COLO829 (cell line): Measurements from ENCODE around the gene PCDHB2.
A peak's percentile ranks its signal among the peaks of the same experiment; 100 is the strongest.
"Not testable (repeated sequence)": the region's sequence is repeated elsewhere in the genome, so short reads cannot be mapped to it uniquely, and the experiment has no call there.

Source experiments
- DNase-seq: peaks from one replicate; pipeline ENCODE4 v3.0.0; 2012; ENCODE audit warnings: low spot score

The PCDHB2 gene

DNA sequence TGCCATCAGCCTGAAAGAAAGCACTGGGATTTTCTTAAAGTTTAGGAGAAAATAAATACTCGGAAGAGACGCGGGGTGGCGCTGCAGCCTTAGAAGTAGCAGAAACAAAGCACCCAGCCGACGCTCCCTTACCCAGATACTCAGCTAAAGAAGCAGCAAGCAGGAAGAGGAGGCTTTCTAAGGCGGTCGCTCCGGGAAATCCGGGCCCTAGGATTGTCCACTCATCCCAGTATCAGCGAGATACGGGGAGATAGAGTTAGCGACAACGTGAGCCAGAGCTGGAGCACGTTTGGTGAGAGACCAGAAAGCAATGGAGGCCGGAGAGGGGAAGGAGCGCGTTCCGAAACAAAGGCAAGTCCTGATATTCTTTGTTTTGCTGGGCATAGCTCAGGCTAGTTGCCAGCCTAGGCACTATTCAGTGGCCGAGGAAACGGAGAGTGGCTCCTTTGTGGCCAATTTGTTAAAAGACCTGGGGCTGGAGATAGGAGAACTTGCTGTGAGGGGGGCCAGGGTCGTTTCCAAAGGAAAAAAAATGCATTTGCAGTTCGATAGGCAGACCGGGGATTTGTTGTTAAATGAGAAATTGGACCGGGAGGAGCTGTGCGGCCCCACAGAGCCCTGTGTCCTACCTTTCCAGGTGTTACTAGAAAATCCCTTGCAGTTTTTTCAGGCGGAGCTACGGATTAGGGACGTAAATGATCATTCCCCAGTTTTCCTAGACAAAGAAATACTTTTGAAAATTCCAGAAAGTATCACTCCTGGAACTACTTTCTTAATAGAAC lies at the start of gene PCDHB2:
Gene PCDHB2, plus strand, starts transcription at position 135 of the 782 bp plus-strand sequence. Its CDS starts 176 bp downstream, at position 311.
- peak; percentile 42 for DNase-seq

DNA sequence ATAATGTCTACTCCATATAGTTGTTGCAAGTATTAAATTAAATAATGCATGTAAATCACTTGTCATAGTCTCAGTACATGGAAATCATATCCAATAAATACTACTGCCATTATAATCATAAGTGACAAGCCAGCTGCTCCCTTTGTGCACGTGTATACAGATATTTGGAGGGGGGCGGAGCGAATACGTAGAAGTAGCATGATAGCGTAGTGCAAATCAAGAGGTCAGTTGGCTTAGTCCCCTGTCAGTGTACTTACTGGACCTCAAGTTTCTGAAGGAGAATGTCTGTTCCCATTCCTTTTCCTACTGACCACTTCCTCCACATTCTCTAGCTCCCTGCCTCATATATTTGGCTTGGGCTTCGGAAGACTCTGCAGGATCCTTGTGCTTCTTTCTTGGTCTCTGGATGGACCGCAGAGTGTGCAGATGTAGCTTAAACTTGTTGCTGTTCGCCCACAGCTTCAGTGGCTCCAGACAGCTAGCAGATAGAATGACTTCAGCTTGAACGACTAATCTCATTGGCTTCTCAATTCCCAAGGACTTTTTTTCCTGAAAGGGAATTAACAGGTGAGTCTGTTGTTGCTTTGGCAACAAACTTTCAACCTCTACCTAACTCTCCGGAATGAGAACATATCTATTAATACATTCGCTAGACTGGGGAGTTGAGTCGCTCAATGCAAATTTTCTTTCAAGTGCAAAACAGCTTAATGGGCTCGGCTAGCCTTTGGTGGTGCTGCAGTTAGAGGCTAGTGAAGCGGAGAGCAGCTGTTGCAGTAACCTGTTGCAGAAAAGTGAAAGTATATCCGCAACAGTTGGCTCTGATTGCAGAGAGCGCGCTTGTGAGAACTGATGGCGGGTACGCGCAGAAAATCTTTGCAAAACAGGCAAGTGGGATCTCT lies 43.5 kb upstream of the PCDHB2 start, which contains the start of gene PCDHB1:
Gene PCDHB1, plus strand, starts transcription at position 753 of the 899 bp plus-strand sequence. Its CDS starts 97 bp downstream, at position 850.
- DNase-seq: no peak

DNA sequence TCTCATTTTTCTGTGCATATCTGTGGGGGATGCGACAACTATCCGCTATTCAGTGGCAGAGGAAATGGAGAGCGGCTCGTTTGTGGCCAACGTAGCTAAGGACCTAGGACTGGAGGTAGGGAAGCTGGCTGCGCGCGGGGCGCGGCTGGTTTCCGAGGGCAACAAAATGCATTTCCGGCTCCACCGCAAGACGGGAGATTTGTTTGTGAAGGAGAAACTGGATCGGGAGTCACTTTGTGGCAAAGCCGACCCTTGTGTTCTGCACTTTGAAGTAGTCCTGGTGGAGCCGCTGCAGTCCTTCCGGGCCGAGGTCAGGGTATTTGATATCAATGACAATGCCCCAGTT lies 42.9 kb upstream of the PCDHB2 start:
- no peak for DNase-seq

DNA sequence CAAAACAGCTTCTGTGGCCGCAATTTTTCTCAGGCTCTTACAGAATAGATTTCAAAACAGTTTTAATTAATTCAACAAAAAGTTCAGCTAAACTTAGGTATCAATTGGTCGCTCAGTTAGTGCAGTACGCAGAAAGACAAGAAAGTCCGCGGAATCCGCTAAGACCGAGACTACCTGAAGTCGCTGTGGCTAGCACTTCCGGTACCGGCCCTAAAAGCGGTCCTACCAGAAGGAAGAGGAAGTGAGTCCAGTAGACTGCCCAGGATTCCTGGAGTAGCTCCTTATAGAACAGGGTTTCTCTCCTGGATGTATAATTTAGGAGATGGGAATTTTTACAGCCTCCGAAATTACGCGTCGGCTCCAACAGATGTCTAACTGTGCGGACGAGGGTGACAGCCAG lies 16.6 kb upstream of the PCDHB2 start:
- no peak for DNase-seq

DNA sequence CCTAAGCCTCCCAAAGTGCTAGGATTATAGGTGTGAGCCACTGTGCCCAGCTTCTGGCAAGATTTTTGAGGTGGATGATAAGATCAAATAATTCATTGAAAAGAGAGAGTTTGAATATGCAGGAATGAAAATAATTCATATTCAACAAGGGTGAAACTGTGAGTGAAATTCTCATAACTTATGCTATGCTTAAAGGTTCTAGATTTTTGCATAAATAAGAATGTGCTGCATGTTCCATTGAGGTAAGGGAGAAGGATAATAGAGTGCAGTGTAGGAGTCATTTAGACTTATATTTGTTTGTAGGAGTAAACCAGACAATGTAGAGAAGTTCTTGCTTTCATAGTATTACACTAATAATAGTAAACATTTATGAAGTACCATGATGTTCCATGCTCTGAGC lies 12.2 kb upstream of the PCDHB2 start:
- DNase-seq: no peak

DNA sequence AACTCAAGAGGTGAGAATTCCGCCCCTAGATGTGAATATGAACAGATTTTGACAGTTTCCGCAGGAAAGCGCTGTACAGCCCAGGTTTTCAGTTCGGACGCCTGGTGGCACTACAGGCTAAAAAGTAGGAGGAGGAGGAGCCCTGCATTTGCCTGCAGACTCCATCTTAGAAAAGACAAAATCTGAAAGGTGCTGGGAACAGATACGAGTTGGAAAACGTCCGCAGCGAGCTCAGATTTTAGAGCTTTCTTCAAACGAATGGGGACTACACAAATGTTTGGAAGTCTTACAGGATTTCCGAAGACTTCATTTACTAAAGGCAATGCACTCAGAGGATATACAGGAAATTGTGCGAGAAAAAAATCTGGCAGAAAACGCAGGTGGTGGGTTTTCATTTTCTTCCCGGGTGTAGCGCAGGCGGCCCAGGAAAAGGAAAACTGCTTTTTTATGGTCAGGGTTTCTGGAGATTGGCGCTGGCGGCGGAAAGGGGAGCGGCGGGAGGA lies 9.9 kb upstream of the PCDHB2 start:
- peak; percentile 38 for DNase-seq

DNA sequence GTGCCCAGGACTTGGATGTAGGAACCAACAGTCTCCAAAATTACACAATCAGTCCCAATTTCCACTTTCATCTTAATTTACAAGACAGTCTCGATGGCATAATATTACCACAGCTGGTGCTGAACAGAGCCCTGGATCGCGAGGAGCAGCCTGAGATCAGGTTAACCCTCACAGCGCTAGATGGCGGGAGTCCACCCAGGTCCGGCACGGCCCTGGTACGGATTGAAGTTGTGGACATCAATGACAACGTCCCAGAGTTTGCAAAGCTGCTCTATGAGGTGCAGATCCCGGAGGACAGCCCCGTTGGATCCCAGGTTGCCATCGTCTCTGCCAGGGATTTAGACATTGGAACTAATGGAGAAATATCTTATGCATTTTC lies 837 bp downstream of the PCDHB2 start:
- DNase-seq: no peak

DNA sequence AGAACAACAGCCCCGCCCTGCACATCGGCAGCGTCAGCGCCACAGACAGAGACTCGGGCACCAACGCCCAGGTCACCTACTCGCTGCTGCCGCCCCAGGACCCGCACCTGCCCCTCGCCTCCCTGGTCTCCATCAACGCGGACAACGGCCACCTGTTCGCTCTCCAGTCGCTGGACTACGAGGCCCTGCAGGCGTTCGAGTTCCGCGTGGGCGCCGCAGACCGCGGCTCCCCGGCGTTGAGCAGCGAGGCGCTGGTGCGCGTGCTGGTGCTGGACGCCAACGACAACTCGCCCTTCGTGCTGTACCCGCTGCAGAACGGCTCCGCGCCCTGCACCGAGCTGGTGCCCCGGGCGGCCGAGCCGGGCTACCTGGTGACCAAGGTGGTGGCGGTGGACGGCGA lies 1.8 kb downstream of the PCDHB2 start:
- not testable (repeated sequence) for DNase-seq

DNA sequence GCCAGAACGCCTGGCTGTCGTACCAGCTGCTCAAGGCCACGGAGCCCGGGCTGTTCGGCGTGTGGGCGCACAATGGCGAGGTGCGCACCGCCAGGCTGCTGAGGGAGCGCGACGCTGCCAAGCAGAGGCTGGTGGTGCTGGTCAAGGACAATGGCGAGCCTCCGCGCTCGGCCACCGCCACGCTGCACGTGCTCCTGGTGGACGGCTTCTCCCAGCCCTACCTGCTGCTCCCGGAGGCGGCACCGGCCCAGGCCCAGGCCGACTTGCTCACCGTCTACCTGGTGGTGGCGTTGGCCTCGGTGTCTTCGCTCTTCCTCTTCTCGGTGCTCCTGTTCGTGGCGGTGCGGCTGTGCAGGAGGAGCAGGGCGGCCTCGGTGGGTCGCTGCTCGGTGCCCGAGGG lies 2.2 kb downstream of the PCDHB2 start:
- DNase-seq: not testable (repeated sequence)

DNA sequence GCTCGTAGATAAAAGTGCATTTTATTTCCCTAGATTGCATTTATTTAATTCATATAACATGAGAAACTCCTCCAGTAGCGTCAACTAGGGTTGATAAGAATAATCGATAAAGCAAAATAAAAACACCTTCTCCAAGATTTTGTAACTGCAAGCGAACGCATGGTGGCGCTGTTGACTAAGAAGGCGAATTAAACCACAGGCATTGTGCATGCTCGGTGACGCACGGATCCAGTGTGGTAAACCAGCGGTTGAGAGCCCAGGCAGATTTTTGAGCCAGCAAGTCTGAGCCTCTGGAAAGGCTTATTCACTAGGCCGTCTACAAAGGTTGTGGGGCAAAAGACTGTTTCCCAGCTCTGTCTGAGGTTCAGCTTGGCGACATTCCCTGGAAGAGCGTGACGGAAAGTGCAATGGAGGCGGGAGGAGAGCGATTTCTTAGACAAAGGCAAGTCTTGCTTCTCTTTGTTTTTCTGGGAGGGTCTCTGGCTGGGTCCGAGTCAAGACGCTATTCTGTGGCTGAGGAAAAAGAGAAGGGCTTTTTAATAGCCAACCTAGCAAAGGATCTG lies 5.9 kb downstream of the PCDHB2 start, which contains the start of gene PCDHB3:
Gene PCDHB3, plus strand, starts transcription at position 231 of the 563 bp plus-strand sequence. Its CDS starts 177 bp downstream, at position 408.
- peak; percentile 26 for DNase-seq

DNA sequence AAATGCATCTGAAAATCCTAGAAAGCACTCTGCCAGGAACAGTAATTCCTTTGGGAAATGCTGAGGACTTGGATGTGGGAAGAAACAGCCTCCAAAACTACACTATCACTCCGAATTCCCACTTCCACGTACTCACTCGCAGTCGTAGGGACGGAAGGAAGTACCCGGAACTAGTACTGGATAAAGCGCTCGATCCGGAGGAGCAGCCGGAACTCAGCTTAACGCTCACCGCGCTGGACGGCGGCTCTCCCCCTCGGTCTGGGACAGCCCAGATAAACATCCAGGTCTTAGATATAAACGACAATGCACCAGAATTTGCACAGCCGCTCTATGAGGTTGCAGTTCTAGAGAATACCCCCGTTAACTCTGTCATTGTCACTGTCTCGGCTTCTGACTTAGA lies 6.6 kb downstream of the PCDHB2 start:
- DNase-seq: no peak

DNA sequence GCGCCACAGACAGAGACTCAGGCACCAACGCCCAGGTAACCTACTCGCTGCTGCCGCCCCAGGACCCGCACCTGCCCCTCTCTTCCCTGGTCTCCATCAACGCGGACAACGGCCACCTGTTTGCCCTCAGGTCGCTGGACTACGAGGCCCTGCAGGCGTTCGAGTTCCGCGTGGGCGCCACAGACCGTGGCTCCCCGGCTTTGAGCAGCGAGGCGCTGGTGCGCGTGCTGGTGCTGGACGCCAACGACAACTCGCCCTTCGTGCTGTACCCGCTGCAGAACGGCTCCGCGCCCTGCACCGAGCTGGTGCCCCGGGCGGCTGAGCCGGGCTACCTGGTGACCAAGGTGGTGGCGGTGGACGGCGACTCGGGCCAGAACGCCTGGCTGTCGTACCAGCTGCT lies 7.7 kb downstream of the PCDHB2 start:
- not testable (repeated sequence) for DNase-seq

DNA sequence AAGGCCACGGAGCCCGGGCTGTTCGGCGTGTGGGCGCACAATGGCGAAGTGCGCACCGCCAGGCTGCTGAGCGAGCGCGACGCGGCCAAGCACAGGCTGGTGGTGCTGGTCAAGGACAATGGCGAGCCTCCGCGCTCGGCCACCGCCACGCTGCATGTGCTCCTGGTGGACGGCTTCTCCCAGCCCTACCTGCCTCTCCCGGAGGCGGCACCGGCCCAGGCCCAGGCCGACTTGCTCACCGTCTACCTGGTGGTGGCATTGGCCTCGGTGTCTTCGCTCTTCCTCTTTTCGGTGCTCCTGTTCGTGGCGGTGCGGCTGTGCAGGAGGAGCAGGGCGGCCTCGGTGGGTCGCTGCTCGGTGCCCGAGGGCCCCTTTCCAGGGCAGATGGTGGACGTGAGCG lies 8.1 kb downstream of the PCDHB2 start:
- not testable (repeated sequence) for DNase-seq

DNA sequence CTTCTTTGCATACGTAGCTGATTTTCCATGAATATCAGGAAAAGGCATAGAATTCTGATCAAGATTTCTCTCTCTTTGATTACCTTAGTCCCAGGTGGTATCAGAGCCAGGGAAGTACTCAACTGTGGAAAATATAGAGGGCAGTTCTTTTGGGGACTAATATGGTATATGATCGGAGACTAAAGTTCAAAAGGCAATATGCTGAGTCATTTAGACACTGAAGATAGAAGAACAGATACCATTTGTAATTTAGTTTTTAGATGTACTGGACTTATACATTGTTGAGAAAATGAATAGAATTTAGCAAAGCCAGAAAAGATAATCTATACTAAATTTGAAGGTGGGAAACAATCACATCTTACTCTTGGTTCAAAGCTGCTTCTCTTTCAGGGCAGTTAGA lies 10.9 kb downstream of the PCDHB2 start:
- DNase-seq: no peak

DNA sequence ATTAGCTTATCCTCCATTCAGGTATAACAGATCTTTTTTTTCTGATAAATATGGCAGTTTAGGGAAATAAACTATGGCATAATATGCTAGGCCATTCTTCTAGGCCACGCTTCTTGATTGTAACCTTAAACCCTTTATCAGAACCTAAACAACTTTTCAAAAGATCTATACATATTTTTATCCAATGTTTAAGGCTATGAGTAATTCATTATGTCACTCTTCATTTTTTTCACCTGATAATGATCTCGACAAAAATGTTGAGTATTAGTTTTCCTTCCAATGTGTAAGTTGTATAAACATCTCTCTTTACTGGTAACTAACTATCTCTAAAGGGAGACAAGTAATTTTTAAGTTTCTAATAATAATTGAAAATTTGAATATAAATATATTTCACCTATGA lies 24.8 kb downstream of the PCDHB2 start:
- DNase-seq: no peak

DNA sequence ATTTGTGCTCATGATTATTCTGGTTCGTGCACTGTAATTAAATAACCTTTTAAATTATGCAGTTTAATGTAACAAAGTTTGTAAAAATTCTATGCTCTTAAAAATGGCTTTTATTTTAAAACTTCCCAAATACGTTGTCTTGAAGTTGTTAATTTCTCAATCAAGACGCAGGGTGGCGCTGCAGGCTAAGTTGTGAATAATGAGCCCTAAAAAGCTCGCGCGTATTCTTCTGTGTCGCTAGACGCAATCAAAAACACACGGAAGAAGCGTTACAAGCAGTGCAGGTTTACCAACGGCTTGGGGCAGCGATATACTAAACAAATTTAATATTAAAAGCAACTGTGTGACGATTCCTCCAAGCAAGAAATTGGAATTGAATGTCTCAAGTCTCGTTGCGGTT lies 27.1 kb downstream of the PCDHB2 start, which contains the start of gene PCDHB4:
Gene PCDHB4, plus strand, starts transcription at position 256 of the 400 bp plus-strand sequence. CDS start 181 bp downstream, outside the sequence.
- no peak for DNase-seq

DNA sequence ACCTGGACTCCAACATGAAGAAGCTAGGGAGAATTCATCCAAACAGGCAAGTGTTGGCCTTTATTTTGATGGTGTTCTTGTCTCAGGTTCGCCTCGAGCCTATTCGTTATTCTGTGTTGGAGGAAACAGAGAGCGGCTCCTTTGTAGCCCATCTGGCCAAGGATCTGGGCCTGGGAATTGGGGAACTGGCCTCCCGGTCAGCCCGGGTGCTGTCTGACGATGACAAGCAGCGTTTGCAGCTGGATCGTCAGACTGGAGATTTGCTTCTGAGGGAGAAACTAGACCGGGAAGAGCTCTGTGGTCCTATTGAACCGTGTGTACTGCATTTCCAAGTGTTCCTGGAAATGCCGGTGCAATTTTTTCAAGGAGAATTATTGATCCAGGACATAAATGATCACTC lies 27.6 kb downstream of the PCDHB2 start:
- DNase-seq: no peak

DNA sequence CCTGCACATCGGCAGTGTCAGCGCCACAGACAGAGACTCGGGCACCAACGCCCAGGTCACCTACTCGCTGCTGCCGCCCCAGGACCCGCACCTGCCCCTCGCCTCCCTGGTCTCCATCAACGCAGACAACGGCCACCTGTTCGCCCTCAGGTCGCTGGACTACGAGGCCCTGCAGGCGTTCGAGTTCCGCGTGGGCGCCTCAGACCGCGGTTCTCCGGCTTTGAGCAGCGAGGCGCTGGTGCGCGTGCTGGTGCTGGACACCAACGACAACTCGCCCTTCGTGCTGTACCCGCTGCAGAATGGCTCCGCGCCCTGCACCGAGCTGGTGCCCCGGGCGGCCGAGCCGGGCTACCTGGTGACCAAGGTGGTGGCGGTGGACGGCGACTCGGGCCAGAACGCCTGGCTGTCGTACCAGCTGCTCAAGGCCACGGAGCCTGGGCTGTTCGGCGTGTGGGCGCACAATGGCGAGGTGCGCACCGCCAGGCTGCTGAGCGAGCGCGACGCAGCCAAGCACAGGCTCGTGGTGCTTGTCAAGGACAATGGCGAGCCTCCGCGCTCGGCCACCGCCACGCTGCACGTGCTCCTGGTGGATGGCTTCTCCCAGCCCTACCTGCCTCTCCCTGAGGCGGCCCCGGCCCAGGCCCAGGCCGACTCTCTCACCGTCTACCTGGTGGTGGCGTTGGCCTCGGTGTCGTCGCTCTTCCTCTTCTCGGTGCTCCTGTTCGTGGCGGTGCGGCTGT lies 29.2 kb downstream of the PCDHB2 start:
- DNase-seq: not testable (repeated sequence)

DNA sequence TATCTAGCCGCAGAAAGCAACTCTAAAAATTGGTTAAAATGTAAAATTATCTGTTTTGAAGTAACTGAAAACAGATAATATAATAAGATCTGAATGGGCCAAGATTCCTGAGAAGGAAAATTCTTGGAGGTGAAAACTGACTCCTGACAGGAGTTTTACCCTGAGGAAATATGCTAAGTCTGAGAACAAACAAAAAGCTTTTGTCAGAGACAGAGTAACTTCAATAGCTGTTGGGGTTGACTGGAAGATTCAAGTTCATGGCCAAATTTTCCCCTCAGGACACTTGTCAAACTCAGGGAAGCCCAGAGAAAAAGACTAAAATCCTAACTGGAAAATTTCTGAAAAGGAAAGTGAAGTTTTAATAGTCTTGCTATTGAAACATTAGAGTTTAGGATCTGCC lies 32.9 kb downstream of the PCDHB2 start:
- no peak for DNase-seq

DNA sequence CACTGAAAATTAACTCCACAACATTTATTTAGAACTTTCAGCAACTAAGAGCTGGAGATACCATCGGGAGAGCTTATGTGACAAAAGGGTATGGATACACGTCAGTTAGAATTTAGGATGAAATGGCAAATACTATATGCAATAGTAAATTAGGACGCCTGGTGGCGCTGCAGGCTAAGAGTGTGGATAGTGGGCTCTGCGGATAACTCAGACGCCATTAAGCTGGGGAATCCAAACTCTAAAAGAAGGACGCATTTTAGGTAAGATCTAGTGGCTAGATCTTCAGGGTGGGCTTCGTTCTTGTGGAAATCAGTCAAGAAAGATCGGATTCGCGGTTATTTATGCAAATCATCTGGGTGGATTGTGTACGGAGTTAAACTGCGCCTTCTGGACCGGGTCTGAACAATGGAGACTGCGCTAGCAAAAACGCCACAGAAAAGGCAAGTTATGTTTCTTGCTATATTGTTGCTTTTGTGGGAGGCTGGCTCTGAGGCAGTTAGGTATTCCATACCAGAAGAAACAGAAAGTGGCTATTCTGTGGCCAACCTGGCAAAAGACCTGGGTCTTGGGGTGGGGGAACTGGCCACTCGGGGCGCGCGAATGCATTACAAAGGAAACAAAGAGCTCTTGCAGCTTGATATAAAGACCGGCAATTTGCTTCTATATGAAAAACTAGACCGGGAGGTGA lies 40.8 kb downstream of the PCDHB2 start, which contains the start of gene PCDHB5:
Gene PCDHB5, plus strand, starts transcription at position 177 of the 688 bp plus-strand sequence. Its CDS starts 229 bp downstream, at position 406.
- peak; percentile 28 for DNase-seq
